ENCODE measurements around the gene CEP170B. TPM values are rescaled to one million over a fixed set of nuclear protein-coding genes. Genes with fewer than 3 reads are reported as not detected.

Gene CEP170B
- total and polyA plus RNA-seq, 2 donors (not counting 1 experiment from before 2014, with no cell fraction given), result 0.16 to 0.59 TPM

DNA sequence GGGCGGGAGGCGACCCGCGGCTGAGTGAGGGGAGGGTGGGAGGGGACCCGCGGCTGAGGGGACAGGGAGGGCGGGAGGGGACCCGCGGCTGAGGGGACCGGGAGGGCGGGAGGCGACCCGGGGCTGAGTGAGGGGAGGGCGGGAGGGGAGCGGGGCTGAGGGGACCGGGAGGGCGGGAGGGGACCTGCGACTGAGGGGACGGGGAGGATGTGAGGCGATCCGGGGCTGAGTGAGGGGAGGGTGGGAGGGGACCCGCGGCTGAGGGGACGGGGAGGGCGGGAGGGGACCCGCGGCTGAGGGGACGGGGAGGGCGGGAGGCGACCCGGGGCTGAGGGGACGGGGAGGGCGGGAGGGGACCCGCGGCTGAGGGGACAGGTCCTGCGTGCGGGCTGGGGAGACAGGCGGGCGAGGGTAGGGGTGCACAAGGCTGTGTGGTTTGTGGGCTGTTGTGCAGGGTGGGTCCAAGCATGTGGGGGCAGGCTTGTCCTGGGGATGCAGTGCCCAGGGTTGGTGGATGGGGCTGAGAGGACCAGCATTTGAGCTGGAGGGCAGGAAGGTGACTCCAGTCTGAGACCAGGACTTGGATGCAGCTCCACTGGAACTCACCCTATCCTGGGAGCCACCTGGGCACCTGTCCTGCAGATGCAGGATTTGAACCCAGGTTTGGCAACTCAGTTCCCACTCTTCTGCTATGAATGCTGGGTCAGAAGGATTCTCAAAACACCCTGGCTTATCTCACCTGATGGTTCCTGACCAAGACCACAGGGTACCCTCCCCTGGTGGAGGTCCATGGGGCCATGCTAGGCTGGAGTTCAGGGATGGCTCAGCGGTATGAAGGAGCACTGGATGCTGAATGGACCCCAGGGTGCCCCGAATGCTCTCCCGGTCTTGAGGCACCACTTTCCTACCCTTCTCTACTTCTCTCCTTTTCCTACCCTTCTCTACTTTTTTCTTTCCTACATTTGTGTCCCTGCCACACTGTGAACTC lies 69.0 kb downstream of the CEP170B start:
- 23% methylated on average over 15 of the region's 42 CpGs for WGBS (ENCODE audit: insufficient coverage)
- peaks cover 0 to 17% of the 10 kb centered on the region in 2 experiments for H3K36me3 ChIP-seq (replicated peaks in 1 of 2; ENCODE audit: control extremely low read depth in 1 of 2, control insufficient read depth in 1 of 2, extremely low read depth in 1 of 2, insufficient read depth in 2 of 2, low read length in 1 of 2)

More for the DNA sequence above, 69.0 kb downstream of the CEP170B start:
- POLR2A ChIA-PET, result interaction anchor here (0.6 kb wide), 2 partner anchors 12 to 267 kb away, joined by 3 to 6 read pairs; no protein-coding TSS in a partner anchor
- no peak overlapping the region for H2AFZ ChIP-seq (ENCODE audit: insufficient read depth, low read depth, low read length, poor library complexity, severe bottlenecking)
- no peak for ATAC-seq (ENCODE audit: low read depth)
- H4K20me1 ChIP-seq (ENCODE audit: control insufficient read depth, insufficient read depth, low read length, poor library complexity, severe bottlenecking), result peaks cover 10% of the 10 kb centered on the region
- intact Hi-C loops (cut with micrococcal nuclease), result loop anchor here (1.0 to 2.0 kb wide), 4 partner anchors 11 to 87 kb away; partner anchors contain the start of genes CDCA4 and CLBA1
- H3K27me3 Mint-ChIP-seq, result peaks cover 4% of the 10 kb centered on the region
- no peaks in the 10 kb centered on the region for H3K9me3 ChIP-seq (ENCODE audit: control extremely low read depth in 1 of 3, control insufficient read depth in 2 of 3, insufficient read depth in 1 of 3, low read length in 2 of 3)
- CTCF ChIA-PET, result interaction anchor here (0.6 to 5.6 kb wide), 9 partner anchors 9 to 166 kb away, joined by 3 to 34 read pairs (median 4); partner anchors contain the start of gene PLD4
- H3K4me3 ChIP-seq (ENCODE audit: control extremely low read depth in 1 of 5, extremely low read depth in 1 of 5, insufficient read depth in 1 of 5, low read depth in 2 of 5, low read length in 4 of 5), result no peak overlapping the region
- H3K79me2 ChIP-seq (ENCODE audit: control insufficient read depth, insufficient read depth, low read length), result no peaks in the 10 kb centered on the region
- no peak overlapping the region for H3K9ac ChIP-seq (ENCODE audit: low read length)
- no peak overlapping the region for H3K27ac ChIP-seq (ENCODE audit: low read length in 2 of 2)
- H3K27ac Mint-ChIP-seq, result peak overlapping the region; percentile 34
- peak overlapping the region; percentile 33 for H3K4me2 ChIP-seq (replicated peaks; ENCODE audit: low read depth, low read length, poor library complexity, severe bottlenecking)
- H3K4me1 ChIP-seq (ENCODE audit: control insufficient read depth in 2 of 2, insufficient read depth in 2 of 2, low read length in 2 of 2), result peaks cover 3 to 16% of the 10 kb centered on the region in 2 donors
- peak overlapping the region; percentile 66 for H3K4me3 Mint-ChIP-seq
- H3K4me1 Mint-ChIP-seq, result peaks cover 11% of the 10 kb centered on the region
- no peak for TF ChIP-seq EZH2 (IDR thresholded peaks at IDR 0.05; ENCODE audit: borderline replicate concordance, insufficient read depth, low read depth, low read length, poor library complexity, severe bottlenecking)
- TF ChIP-seq, protein P1, sequence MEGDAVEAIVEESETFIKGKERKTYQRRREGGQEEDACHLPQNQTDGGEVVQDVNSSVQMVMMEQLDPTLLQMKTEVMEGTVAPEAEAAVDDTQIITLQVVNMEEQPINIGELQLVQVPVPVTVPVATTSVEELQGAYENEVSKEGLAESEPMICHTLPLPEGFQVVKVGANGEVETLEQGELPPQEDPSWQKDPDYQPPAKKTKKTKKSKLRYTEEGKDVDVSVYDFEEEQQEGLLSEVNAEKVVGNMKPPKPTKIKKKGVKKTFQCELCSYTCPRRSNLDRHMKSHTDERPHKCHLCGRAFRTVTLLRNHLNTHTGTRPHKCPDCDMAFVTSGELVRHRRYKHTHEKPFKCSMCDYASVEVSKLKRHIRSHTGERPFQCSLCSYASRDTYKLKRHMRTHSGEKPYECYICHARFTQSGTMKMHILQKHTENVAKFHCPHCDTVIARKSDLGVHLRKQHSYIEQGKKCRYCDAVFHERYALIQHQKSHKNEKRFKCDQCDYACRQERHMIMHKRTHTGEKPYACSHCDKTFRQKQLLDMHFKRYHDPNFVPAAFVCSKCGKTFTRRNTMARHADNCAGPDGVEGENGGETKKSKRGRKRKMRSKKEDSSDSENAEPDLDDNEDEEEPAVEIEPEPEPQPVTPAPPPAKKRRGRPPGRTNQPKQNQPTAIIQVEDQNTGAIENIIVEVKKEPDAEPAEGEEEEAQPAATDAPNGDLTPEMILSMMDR (IDR thresholded peaks at IDR 0.05), result no peak
- H3K9me3 Mint-ChIP-seq (ENCODE audit: insufficient read depth), result no peaks in the 10 kb centered on the region
- DNase-seq, result peak; percentile 36
- H3K27me3 ChIP-seq (replicated peaks in 1 of 4; ENCODE audit: control extremely low read depth in 1 of 4, control insufficient read depth in 3 of 4, insufficient read depth in 4 of 4, low read length in 3 of 4), result peaks cover 0 to 7% (median 2%) of the 10 kb centered on the region in 4 experiments
